RWPE1 (cell line): Measurements from ENCODE around the gene MVK.

Experiments used
- CTCF ChIA-PET: fragments of 350-600 bp; sonication (Branson Sonifier 250); formaldehyde crosslinking; extraction: SDS; loops from one replicate; lab custom pipeline; 2021; lab: Yijun Ruan, JAX
- POLR2A ChIA-PET: fragments of 400-600 bp; formaldehyde crosslinking; extraction: SDS; loops from one replicate; lab custom pipeline; 2020; ENCODE audit warnings: antibody characterized with exemption; ENCODE audit not compliant: low non-redundant PET; lab: Yijun Ruan, JAX
- DNase-seq: peaks from one replicate; pipeline ENCODE4 v3.0.0; 2012; ENCODE audit warnings: low spot score
- H3K27ac ChIP-seq: fragments of 450-650 bp; 2 replicates; pipeline ENCODE4 v1.5.1; 2017
- TF ChIP-seq, protein P1 (sequence below): fragments of 450-650 bp; conservative IDR thresholded peaks from 2 replicates; pipeline ENCODE4 v1.5.1; 2017; ENCODE audit warnings: low read depth, mild to moderate bottlenecking

Gene MVK

DNA sequence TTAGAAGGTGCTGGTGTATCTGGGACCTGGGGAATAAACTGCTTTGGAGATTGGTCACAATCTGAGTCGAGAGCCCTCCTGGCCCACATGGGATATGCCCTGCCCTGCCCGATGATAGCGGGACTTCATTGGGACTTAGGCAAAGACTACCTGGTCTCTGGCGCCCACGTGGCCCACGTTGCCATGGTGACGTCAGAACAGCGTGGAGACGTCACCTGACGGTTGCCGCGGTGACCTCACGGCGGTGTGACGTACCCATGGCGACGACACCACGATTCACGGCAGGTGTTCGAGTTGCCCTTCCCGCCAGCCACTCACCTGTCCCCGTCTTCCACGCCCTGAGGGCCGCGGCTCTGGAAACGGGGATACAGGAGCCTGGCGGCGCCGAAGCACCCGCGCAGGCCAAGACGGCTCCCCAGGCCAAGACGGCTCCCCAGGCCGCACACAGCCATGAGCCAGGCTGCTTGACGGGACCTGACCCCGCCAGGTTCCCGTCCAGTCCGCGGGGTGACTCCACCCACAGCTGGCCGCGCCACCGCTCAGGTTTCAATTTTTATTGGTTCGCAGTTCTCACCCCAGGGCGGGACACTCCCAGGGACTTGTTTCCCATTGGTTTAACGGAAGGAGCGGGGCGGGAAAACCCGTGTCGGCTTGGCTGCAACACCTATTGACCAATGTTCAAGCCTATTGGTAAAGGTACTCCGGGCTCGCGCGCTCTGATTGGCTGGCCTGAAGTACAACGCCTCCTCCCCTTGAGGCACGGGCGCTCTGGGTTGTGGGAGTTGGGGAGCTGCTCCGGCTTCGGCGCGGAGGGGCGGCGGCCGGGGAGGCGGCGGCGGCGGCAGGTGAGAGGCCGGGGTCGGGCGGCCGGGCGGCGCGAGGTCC, at the start of gene MVK, which contains the start of gene MMAB:
Gene MVK, plus strand, starts transcription at position 766 of the 885 bp plus-strand sequence. CDS start 1,029 bp downstream, outside the sequence.
Gene MMAB, minus strand, starts transcription at position 476 of the 885 bp plus-strand sequence. Its CDS starts 24 bp downstream, at position 452.
- ChIA-PET CTCF (interaction anchor here (0.5 to 1.1 kb wide), 5 partner anchors 9 to 199 kb away, joined by 3 read pairs; no protein-coding TSS in a partner anchor), POLR2A (interaction anchor here (1.0 kb wide), 1 partner anchor 9 kb away, joined by 3 read pairs; no protein-coding TSS in a partner anchor)
- TF ChIP-seq, protein P1, sequence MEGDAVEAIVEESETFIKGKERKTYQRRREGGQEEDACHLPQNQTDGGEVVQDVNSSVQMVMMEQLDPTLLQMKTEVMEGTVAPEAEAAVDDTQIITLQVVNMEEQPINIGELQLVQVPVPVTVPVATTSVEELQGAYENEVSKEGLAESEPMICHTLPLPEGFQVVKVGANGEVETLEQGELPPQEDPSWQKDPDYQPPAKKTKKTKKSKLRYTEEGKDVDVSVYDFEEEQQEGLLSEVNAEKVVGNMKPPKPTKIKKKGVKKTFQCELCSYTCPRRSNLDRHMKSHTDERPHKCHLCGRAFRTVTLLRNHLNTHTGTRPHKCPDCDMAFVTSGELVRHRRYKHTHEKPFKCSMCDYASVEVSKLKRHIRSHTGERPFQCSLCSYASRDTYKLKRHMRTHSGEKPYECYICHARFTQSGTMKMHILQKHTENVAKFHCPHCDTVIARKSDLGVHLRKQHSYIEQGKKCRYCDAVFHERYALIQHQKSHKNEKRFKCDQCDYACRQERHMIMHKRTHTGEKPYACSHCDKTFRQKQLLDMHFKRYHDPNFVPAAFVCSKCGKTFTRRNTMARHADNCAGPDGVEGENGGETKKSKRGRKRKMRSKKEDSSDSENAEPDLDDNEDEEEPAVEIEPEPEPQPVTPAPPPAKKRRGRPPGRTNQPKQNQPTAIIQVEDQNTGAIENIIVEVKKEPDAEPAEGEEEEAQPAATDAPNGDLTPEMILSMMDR = no peak
- DNase-seq = peak; percentile 99
- H3K27ac ChIP-seq = peak within 1 kb of the TSS; percentile 81

DNA sequence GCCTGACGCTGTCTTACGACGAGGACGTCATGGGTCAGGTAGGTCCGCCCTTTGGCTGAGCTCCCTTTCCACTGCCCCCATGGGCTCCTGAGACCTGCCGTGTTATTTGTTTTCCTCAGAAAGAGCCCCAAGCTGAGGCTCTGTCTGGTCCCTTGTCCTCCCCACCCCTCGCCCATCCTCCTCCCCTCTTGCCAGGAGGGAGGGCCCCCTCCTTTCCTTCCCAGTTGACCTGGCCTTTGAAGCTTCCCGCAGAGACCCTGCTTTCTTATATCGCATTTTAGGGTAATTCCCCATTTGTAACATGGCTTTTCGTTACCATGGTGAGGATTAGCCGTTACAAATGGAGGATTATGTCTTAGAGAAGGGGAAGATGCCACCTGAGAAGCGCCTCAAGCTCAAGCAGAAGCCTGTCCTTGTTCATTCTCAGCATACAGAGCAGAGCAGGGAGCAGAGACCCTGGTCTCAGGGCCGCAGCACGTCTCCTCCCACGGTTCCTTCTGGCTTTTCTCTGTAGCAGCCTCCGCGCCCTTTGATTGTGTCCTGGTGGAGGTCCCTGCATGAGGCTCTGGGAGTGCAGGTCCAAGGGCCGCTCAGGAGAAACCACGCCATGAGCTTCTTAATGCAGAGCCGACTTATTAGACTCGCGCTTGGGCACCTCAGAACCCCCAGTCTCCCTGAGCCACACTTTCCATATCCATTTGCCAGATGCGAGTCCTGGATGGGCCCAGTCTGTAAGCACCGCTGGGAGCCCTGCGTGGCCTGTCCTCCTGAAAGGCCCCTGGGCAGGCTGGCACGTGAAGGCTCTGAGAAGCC, 48.9 kb upstream of the MVK start:
- ChIA-PET CTCF (interaction anchor here (0.6 kb wide), 1 partner anchor 113 kb away, joined by 5 read pairs; no protein-coding TSS in a partner anchor), POLR2A (no interaction called here)
- TF ChIP-seq, protein P1 = no peak
- no peak for DNase-seq
- H3K27ac ChIP-seq = no peak overlapping the region

DNA sequence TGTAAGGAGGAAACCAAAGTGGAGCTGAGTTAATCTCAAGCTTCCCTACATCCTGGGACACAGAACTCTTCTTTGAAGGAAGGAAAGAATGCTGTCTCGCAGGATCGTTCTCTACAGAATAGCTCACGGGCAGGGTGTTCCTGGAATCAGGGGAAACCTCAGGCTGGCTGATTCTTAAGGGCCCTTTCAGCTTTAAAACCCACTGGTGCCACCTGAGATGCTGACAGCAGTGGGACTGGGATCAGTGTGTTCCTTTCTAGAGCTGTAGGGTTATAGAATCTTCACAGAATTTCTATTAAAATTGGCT, 48.4 kb upstream of the MVK start:
- CTCF ChIA-PET = interaction anchor here (0.6 kb wide), 1 partner anchor 114 kb away, joined by 5 read pairs; no protein-coding TSS in a partner anchor
- no peak for DNase-seq
- TF ChIP-seq, protein P1 = no peak
- POLR2A ChIA-PET = no interaction called here
- H3K27ac ChIP-seq = no peak overlapping the region

DNA sequence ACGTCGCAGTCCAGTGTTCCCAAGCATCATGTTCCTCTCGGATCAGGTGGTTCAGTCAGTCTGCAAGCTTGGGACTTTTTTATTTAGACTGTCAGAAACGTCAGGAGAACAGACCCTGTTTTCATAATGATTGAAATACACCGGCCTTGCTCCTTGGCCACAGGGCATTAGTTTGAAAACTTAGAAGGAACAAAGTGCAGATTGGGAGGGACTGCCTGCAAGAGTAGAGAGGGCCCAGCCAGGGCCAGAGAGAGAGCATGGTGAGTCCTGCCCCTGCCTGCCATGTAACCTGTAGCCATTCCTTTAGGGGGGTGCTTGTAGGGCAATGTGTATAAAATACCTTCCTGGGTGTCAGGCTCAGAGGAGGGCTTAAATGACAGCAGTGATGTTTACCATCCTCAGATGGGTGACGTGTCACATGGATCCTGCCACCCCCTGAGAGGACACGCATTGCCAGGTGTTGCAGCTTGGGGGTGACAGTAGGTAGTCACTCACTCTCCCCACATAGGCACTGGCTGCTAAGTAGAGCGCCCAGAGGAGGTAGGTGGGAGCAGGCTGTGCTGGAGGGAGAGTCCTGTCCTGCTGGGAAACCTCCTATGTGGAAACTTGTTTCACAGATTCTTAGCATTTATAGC, 46.0 kb upstream of the MVK start:
- DNase-seq = no peak
- TF ChIP-seq, protein P1 = no peak
- CTCF ChIA-PET = no interaction called here
- POLR2A ChIA-PET = no interaction called here
- no peak overlapping the region for H3K27ac ChIP-seq

DNA sequence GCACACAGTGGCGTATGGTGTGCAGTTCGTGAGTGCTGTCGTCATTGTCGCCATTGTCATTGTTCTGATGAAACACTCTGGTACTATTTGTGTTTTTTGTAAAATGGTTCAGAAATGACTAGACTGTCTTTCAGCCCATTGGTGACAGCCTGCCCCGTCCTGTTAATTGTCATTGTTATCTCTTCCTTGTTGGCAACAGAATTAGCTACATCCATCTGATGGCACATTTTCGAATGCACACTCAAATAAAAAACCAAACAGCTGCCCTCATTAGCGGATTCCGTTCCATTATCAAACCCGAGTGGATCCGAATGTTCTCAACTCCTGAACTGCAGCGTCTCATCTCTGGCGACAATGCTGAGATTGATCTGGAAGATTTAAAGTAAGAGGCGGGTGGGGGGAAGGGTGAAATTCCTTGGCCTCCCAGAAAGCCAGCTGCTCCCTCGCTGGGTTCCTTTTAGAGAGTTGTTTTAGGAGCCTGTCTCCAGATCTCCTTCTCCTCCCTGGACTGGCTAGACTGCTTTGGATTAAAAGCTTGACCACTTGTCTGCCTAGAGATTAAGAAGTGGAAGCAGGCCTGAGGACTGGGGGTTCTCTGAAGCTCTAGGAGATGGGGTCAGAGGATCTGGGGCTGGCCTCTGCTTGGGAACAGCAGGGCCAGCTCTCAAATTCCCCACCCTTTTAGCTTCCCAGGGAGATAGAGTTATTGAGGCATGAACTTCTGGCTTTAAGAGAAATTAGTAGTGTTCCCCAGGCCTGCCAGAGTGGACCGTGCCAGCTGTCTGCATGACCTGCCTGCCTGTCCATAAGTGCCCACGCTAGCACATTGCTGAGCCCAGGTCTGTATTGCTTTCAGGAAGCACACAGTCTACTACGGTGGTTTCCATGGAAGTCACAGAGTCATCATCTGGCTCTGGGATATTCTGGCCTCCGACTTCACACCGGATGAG, 43.6 kb upstream of the MVK start:
- CTCF ChIA-PET = interaction anchor here (0.5 to 1.1 kb wide), 3 partner anchors 11 to 78 kb away, joined by 3 to 5 read pairs (median 3); no protein-coding TSS in a partner anchor
- POLR2A ChIA-PET = no interaction called here
- TF ChIP-seq, protein P1 = no peak
- no peak overlapping the region for H3K27ac ChIP-seq
- no peak for DNase-seq
